HepG2 (cell line): Measurements from ENCODE around the gene CHMP6. TPM values are rescaled to one million over a fixed set of nuclear protein-coding genes. Genes with fewer than 3 reads are reported as not detected.

ENCODE experiments used
- AKNA ChIP-seq: sonication (generic); formaldehyde crosslinking; IDR thresholded peaks from 2 replicates; pipeline ENCODE4 v1.4.0; 2020; ENCODE audit warnings: missing genetic modification reagents, borderline replicate concordance
- EED ChIP-seq: sonication (generic); formaldehyde crosslinking; IDR thresholded peaks from 2 replicates; pipeline ENCODE4 v1.5.0; 2020; ENCODE audit warnings: mild to moderate bottlenecking, missing genetic modification reagents
- GABPB1 ChIP-seq: IDR thresholded peaks from 2 replicates; pipeline ENCODE4 v1.6.1; 2016; ENCODE audit warnings: mild to moderate bottlenecking, missing genetic modification reagents, moderate library complexity, missing compliant biosample characterization
- GATAD1 ChIP-seq: IDR thresholded peaks from 2 replicates; pipeline ENCODE4 v1.6.1; 2016; ENCODE audit warnings: missing genetic modification reagents, missing compliant biosample characterization
- MYPOP ChIP-seq: sonication (generic); formaldehyde crosslinking; IDR thresholded peaks from 2 replicates; pipeline ENCODE4 v1.8.1; 2023; ENCODE audit warnings: mild to moderate bottlenecking, moderate library complexity, missing genetic modification reagents
- POGZ ChIP-seq: sonication (generic); formaldehyde crosslinking; IDR thresholded peaks from 2 replicates; pipeline ENCODE4 v1.4.0; 2020; ENCODE audit warnings: mild to moderate bottlenecking, missing genetic modification reagents
- RBFOX2 ChIP-seq: fragments of 200-400 bp; formaldehyde crosslinking; IDR thresholded peaks from 2 replicates; pipeline ENCODE4 v1.6.1; 2017; ENCODE audit warnings: low read depth, mild to moderate bottlenecking, low read length
- SALL1 ChIP-seq: sonication (generic); formaldehyde crosslinking; IDR thresholded peaks from 2 replicates; pipeline ENCODE4 v1.8.0; 2022; ENCODE audit warnings: mild to moderate bottlenecking, missing genetic modification reagents
- SIX1 ChIP-seq: sonication (generic); formaldehyde crosslinking; IDR thresholded peaks from 2 replicates; pipeline ENCODE4 v1.4.0; 2020; ENCODE audit warnings: missing genetic modification reagents, borderline replicate concordance
- SMYD3 ChIP-seq: sonication (generic); formaldehyde crosslinking; IDR thresholded peaks from 2 replicates; pipeline ENCODE4 v1.8.1; 2023; ENCODE audit warnings: mild to moderate bottlenecking, missing genetic modification reagents
- UBTF ChIP-seq: sonication (generic); formaldehyde crosslinking; IDR thresholded peaks from 2 replicates; pipeline ENCODE4 v1.4.0; 2020; ENCODE audit warnings: mild to moderate bottlenecking, missing genetic modification reagents
- YY1 ChIP-seq: IDR thresholded peaks from 2 replicates; pipeline ENCODE4 v1.6.1; 2011; ENCODE audit warnings: low read length, low read depth, moderate library complexity, mild to moderate bottlenecking; ENCODE audit not compliant: insufficient read depth, insufficient replicate concordance
- ZBTB26 ChIP-seq: IDR thresholded peaks from 2 replicates; pipeline ENCODE4 v1.6.1; 2016; ENCODE audit warnings: missing compliant biosample characterization, missing genetic modification reagents, borderline replicate concordance
- ZNF274 ChIP-seq: sonication (generic); formaldehyde crosslinking; IDR thresholded peaks from 2 replicates; pipeline ENCODE4 v1.5.1; 2020; ENCODE audit warnings: mild to moderate bottlenecking, missing genetic modification reagents
- ZNF329 ChIP-seq: sonication (generic); formaldehyde crosslinking; IDR thresholded peaks from 2 replicates; pipeline ENCODE4 v1.9.0; 2021; ENCODE audit warnings: low read depth, mild to moderate bottlenecking, missing genetic modification reagents
- ZNF547 ChIP-seq: sonication (generic); formaldehyde crosslinking; IDR thresholded peaks from 2 replicates; pipeline ENCODE4 v1.5.1; 2020; ENCODE audit warnings: mild to moderate bottlenecking, missing genetic modification reagents
- ZNF660 ChIP-seq: sonication (generic); formaldehyde crosslinking; IDR thresholded peaks from 2 replicates; pipeline ENCODE4 v1.5.1; 2020; ENCODE audit warnings: mild to moderate bottlenecking, low read depth, missing genetic modification reagents, borderline replicate concordance
- ZNF83 ChIP-seq: sonication (generic); formaldehyde crosslinking; IDR thresholded peaks from 2 replicates; pipeline ENCODE4 v1.4.0; 2020; ENCODE audit warnings: missing genetic modification reagents, mild to moderate bottlenecking, borderline replicate concordance
- ZNF891 ChIP-seq: sonication (generic); formaldehyde crosslinking; IDR thresholded peaks from 2 replicates; pipeline ENCODE4 v1.5.0; 2020; ENCODE audit warnings: mild to moderate bottlenecking, missing genetic modification reagents
- polyA plus RNA-seq, 8 experiments: library from polyadenylated mRNA; depleted of rRNA in 3 of 8; stranded (reverse) in 7 of 8; unstranded in 1 of 8; fragments of >200 nt; fragmentation: Illumina TruSeq in 4 of 8; extraction: Trizol in 4 of 8; gene quantifications; 2 replicates each; pipeline versions ENCODE4 v1.2.1 to v1.2.3, GENCODE V29; 2011 to 2016; ENCODE audit warnings: low read depth in 4 of 8, missing spikeins in 1 of 8, mixed read lengths in 1 of 8; ENCODE audit not compliant: insufficient read depth in 1 of 8
- total RNA-seq, 5 experiments: library from RNA; depleted of rRNA; stranded (reverse); fragments of >200 nt; fragmentation: Illumina TruSeq; extraction: Trizol; gene quantifications; 2 replicates each; pipeline ENCODE4 v1.2.3, GENCODE V29; 2016; ENCODE audit warnings: low read depth in 1 of 5

CHMP6 gene
- total and polyA plus RNA-seq, 2 of the 13 experiments (the other 11 are each of a cell fraction or from before 2014, with no cell fraction given): 11.1 to 24.2 TPM

GRCh38 chr17:81034779-81035520, 43.3 kb downstream of the CHMP6 start, which contains the start of gene BAIAP2 (continued):
- TF ChIP-seq MYPOP (CRISPR knock-in tag) (peak; percentile 59; the same call in 1 of the 2 replicates), SMYD3 (no peak), GABPB1 (CRISPR knock-in tag) (peak; percentile 70), ZNF274 (0 out of 2 replicates have a peak, but pooled peaks have one; percentile 69), UBTF (CRISPR knock-in tag) (peak; percentile 78), ZNF547 (0 out of 2 replicates have a peak, but pooled peaks have one; percentile 70), ZNF83 (CRISPR knock-in tag) (0 out of 2 replicates have a peak, but pooled peaks have one; percentile 36), AKNA (CRISPR knock-in tag) (peak; percentile 25; the same call in 1 of the 2 replicates), RBFOX2 (peak; percentile 96), ZBTB26 (CRISPR knock-in tag) (peak; percentile 64; the same call in 1 of the 2 replicates), SIX1 (CRISPR knock-in tag) (no peak), SALL1 (CRISPR knock-in tag) (peak; percentile 72), YY1 (peak; percentile 46), ZNF660 (CRISPR knock-in tag) (no peak), EED (CRISPR knock-in tag) (no peak), ZNF329 (0 out of 2 replicates have a peak, but pooled peaks have one; percentile 68), ZNF891 (CRISPR knock-in tag) (peak; percentile 82; the same call in 1 of the 2 replicates), POGZ (no peak), GATAD1 (CRISPR knock-in tag) (peak; percentile 49; the same call in 1 of the 2 replicates)
